ENCODE measurements around the gene MCM9. TPM values are rescaled to one million over a fixed set of nuclear protein-coding genes. Genes with fewer than 3 reads are reported as not detected.

Gene MCM9
- total and polyA plus RNA-seq, 12 donors, result 1.5 to 7.8 (median 5.2) TPM

DNA sequence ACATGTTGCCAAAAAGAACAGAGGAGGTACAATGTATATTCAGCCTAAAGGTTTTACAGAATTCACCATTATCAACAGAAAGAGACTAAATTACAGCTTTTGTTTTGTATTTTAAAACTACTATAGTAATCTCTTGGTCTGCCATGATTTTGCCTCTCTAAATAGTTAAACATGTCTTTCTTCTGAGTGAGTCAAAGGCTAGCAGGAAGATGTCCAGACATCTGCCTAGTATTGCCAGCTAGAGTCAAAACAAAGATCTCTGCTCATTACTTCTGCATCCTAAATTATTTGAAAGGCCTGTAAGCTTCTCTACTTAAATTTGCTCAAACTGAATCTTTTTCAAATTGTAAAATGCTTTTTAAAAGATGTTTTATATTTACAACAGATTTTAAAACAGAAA lies 32.2 kb downstream of the MCM9 start:
- no peaks in the 10 kb centered on the region for H3K9me3 ChIP-seq
- H3K27ac ChIP-seq, result peak overlapping the region in 2 of 10 donors; percentile 34 to 42
- peaks cover 0 to 58% (median 28%) of the 10 kb centered on the region in 9 donors for H3K4me1 ChIP-seq
- H3K4me3 ChIP-seq, result no peak overlapping the region
- intact Hi-C loops (cut with DNase I), result no loop called here
- ATAC-seq, result no peak
- TF ChIP-seq, protein P1, sequence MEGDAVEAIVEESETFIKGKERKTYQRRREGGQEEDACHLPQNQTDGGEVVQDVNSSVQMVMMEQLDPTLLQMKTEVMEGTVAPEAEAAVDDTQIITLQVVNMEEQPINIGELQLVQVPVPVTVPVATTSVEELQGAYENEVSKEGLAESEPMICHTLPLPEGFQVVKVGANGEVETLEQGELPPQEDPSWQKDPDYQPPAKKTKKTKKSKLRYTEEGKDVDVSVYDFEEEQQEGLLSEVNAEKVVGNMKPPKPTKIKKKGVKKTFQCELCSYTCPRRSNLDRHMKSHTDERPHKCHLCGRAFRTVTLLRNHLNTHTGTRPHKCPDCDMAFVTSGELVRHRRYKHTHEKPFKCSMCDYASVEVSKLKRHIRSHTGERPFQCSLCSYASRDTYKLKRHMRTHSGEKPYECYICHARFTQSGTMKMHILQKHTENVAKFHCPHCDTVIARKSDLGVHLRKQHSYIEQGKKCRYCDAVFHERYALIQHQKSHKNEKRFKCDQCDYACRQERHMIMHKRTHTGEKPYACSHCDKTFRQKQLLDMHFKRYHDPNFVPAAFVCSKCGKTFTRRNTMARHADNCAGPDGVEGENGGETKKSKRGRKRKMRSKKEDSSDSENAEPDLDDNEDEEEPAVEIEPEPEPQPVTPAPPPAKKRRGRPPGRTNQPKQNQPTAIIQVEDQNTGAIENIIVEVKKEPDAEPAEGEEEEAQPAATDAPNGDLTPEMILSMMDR (IDR thresholded peaks at IDR 0.05), result no peak
- peaks cover 0 to 96% (median 14%) of the 10 kb centered on the region in 9 donors for H3K36me3 ChIP-seq
- no peak for DNase-seq
- H3K27me3 ChIP-seq, result no peaks in the 10 kb centered on the region

DNA sequence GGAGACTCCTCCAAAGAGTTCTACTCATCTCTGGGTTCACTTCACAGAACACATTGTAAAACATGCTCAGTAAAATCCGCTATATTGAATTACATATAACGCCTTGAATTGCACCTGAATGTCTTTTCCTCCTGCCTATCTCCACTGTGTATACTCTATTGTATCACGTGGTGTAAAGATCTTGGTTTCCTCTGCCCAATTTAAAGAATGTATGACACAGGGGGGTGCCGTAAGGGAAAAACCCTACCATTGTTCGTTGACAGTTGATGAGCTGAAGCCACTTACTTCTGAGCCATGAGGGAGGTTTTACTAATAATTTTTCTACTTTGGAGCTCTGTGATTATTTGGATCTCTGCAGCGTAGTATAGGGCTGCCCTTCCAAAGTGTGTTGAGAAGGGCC lies 35.0 kb downstream of the MCM9 start:
- no peaks in the 10 kb centered on the region for H3K9me3 ChIP-seq
- WGBS, 2 donors, result 77 to 82% methylated on average over 6 of the region's 6 CpGs
- H3K36me3 ChIP-seq, result peaks cover 0 to 68% (median 0%) of the 10 kb centered on the region in 9 donors
- H3K4me1 ChIP-seq, result peaks cover 0 to 77% (median 42%) of the 10 kb centered on the region in 9 donors
- DNase-seq, result no peak
- no peak overlapping the region for H3K4me3 ChIP-seq
- H3K27me3 ChIP-seq, result no peaks in the 10 kb centered on the region
- H3K27ac ChIP-seq, result no peak overlapping the region
- TF ChIP-seq, protein P1 (IDR thresholded peaks at IDR 0.05), result no peak
- ATAC-seq, result no peak
- intact Hi-C loops (cut with DNase I), result no loop called here

- Histone ChIP-seq H3K36me3 (peaks cover 0 to 43% (median 0%) of the 10 kb centered on the region in 9 donors), H3K9me3 (no peaks in the 10 kb centered on the region), H3K4me3 (no peak overlapping the region), H3K27ac (no peak overlapping the region), H3K4me1 (peaks cover 0 to 76% (median 42%) of the 10 kb centered on the region in 9 donors), H3K27me3 (no peaks in the 10 kb centered on the region)
- no peak for DNase-seq
- TF ChIP-seq, protein P1 (IDR thresholded peaks at IDR 0.05), result no peak
- ATAC-seq, result no peak
- intact Hi-C loops (cut with DNase I), result no loop called here
These were observed 37.6 kb downstream of the MCM9 start for GRCh38 chr6:118897386-118897785.

GRCh38 chr6:118896339-118897136 lies 38.4 kb downstream of the MCM9 start:
- Histone ChIP-seq H3K27me3 (no peaks in the 10 kb centered on the region), H3K36me3 (peaks cover 0 to 34% (median 0%) of the 10 kb centered on the region in 9 donors), H3K27ac (peak overlapping the region in 3 of 10 donors; percentile 94 to 96 (median 95)), H3K4me1 (peaks cover 0 to 76% (median 42%) of the 10 kb centered on the region in 9 donors), H3K9me3 (no peaks in the 10 kb centered on the region), H3K4me3 (peak overlapping the region in 2 of 10 donors; percentile 18 to 88)
- 67 to 71% methylated on average over 5 of the region's 5 CpGs for WGBS, 2 donors
- TF ChIP-seq, protein P1 (IDR thresholded peaks at IDR 0.05), result peak in 8 of 9 donors; percentile 3 to 48 (median 26)
- intact Hi-C loops (cut with DNase I), result no loop called here
- no peak for DNase-seq
- ATAC-seq, result no peak

Measured in heart right ventricle (tissue), 16 donors.